MM.1S (cell line): ENCODE measurements around the gene DENND5B.

Source experiments
- DNase-seq: peaks from one replicate; pipeline ENCODE4 v3.0.0-alpha.2; 2015
- H2AFZ ChIP-seq: fragments of 300-600 bp; sonication (generic); 2 replicates; pipeline ENCODE4 v1.6.0; 2016; ENCODE audit warnings: antibody characterized with exemption, low read length
- H3F3A ChIP-seq: fragments of 300-600 bp; sonication (generic); 2 replicates; pipeline ENCODE4 v1.6.1; 2016; ENCODE audit warnings: mild to moderate bottlenecking, antibody characterized with exemption, low read length, moderate library complexity, mixed read lengths; ENCODE audit not compliant: insufficient read depth
- H3K27ac ChIP-seq: fragments of 300-600 bp; sonication (generic); 2 replicates; pipeline ENCODE4 v1.5.1; 2016; ENCODE audit warnings: mild to moderate bottlenecking, low read length
- H3K27me3 ChIP-seq: fragments of 300-600 bp; sonication (generic); replicated peaks from 2 replicates; pipeline ENCODE4 v1.6.0; 2016; ENCODE audit warnings: low read length; ENCODE audit not compliant: insufficient read depth
- H3K36me3 ChIP-seq: fragments of 300-600 bp; sonication (generic); replicated peaks from 2 replicates; pipeline ENCODE4 v1.6.1; 2016; ENCODE audit warnings: mild to moderate bottlenecking, low read length, mixed read lengths; ENCODE audit not compliant: insufficient read depth
- H3K4me1 ChIP-seq: fragments of 300-600 bp; sonication (generic); 2 replicates; pipeline ENCODE4 v1.6.1; 2016; ENCODE audit warnings: low read length, mixed read lengths
- H3K4me2 ChIP-seq: fragments of 300-600 bp; sonication (generic); 2 replicates; pipeline ENCODE4 v1.6.0; 2016; ENCODE audit warnings: low read depth, low read length
- H3K4me3 ChIP-seq: fragments of 300-600 bp; sonication (generic); 2 replicates; pipeline ENCODE4 v1.5.1; 2016; ENCODE audit warnings: low read length, mixed read lengths
- H3K79me2 ChIP-seq: fragments of 300-600 bp; sonication (generic); 2 replicates; pipeline ENCODE4 v1.6.1; 2016; ENCODE audit warnings: mixed run types, low read length, mixed read lengths
- H3K9ac ChIP-seq: fragments of 300-600 bp; sonication (generic); 2 replicates; pipeline ENCODE4 v1.6.1; 2016; ENCODE audit warnings: low read length, mixed read lengths
- H3K9me2 ChIP-seq: fragments of 300-600 bp; sonication (generic); replicated peaks from 2 replicates; pipeline ENCODE4 v1.6.1; 2016; ENCODE audit warnings: mild to moderate bottlenecking, low read length, mixed read lengths; ENCODE audit not compliant: insufficient read depth
- H3K9me3 ChIP-seq: fragments of 300-600 bp; sonication (generic); replicated peaks from 2 replicates; pipeline ENCODE4 v1.6.1; 2016; ENCODE audit warnings: mild to moderate bottlenecking, low read length, mixed read lengths; ENCODE audit not compliant: insufficient read depth
- H4K20me1 ChIP-seq: fragments of 300-600 bp; sonication (generic); 2 replicates; pipeline ENCODE4 v1.6.1; 2016; ENCODE audit warnings: mild to moderate bottlenecking, low read length, moderate library complexity, mixed read lengths; ENCODE audit not compliant: insufficient read depth
- CTCF ChIP-seq: fragments of 300-600 bp; sonication (generic); IDR thresholded peaks from 2 replicates; pipeline ENCODE4 v1.5.1; 2016; ENCODE audit warnings: antibody characterized with exemption, low read length, mixed read lengths
- EZH2 ChIP-seq: fragments of 300-600 bp; sonication (generic); optimal IDR thresholded peaks from 2 replicates; pipeline ENCODE3; 2017; ENCODE audit warnings: low read depth, mild to moderate bottlenecking, antibody characterized with exemption, low read length, mixed read lengths
- EZH2phosphoT487 ChIP-seq: fragments of 300-600 bp; sonication (generic); IDR thresholded peaks from 2 replicates; pipeline ENCODE4 v1.6.1; 2018; ENCODE audit warnings: antibody characterized with exemption, low read length

Gene DENND5B

GRCh38 chr12:31568498-31568897 is 22.4 kb downstream of the DENND5B start:
- Histone ChIP-seq H3K4me1 (peaks cover 17% of the 10 kb centered on the region), H3K9ac (no peak overlapping the region), H3K27me3 (no peaks in the 10 kb centered on the region), H4K20me1 (no peaks in the 10 kb centered on the region), H3K9me2 (no peaks in the 10 kb centered on the region), H2AFZ (no peak overlapping the region), H3K79me2 (peaks cover 81% of the 10 kb centered on the region), H3K9me3 (no peaks in the 10 kb centered on the region), H3K27ac (no peak overlapping the region), H3K36me3 (no peaks in the 10 kb centered on the region), H3K4me3 (no peak overlapping the region), H3K4me2 (no peak overlapping the region), H3F3A (no peaks in the 10 kb centered on the region)
- TF ChIP-seq EZH2 (no peak), EZH2phosphoT487 (no peak), CTCF (no peak)
- DNase-seq = no peak

- TF ChIP-seq CTCF = no peak
- TF ChIP-seq EZH2 = no peak
- no peak for TF ChIP-seq EZH2phosphoT487
- no peak overlapping the region for H3K4me2 ChIP-seq
- DNase-seq = no peak
- H3K4me1 ChIP-seq = peaks cover 6% of the 10 kb centered on the region; the same call in 1 of the 2 replicates
- no peaks in the 10 kb centered on the region for H3K27me3 ChIP-seq
- no peaks in the 10 kb centered on the region for H4K20me1 ChIP-seq
- no peak overlapping the region for H3K4me3 ChIP-seq
- H3K36me3 ChIP-seq = no peaks in the 10 kb centered on the region
- no peak overlapping the region for H2AFZ ChIP-seq
- no peak overlapping the region for H3K27ac ChIP-seq
- peaks cover 80% of the 10 kb centered on the region for H3K79me2 ChIP-seq
- no peaks in the 10 kb centered on the region for H3K9me3 ChIP-seq
- H3F3A ChIP-seq = no peaks in the 10 kb centered on the region
- H3K9ac ChIP-seq = no peak overlapping the region
- no peaks in the 10 kb centered on the region for H3K9me2 ChIP-seq
These were observed 23.9 kb downstream of the DENND5B start for GRCh38 chr12:31567029-31567428.

- Histone ChIP-seq H3K36me3 (no peaks in the 10 kb centered on the region), H2AFZ (no peak overlapping the region), H3K4me3 (no peak overlapping the region), H3K4me2 (no peak overlapping the region), H3K4me1 (peaks cover 5% of the 10 kb centered on the region; the same call in 1 of the 2 replicates), H4K20me1 (no peaks in the 10 kb centered on the region), H3K9ac (no peak overlapping the region), H3K27me3 (no peaks in the 10 kb centered on the region), H3K9me2 (no peaks in the 10 kb centered on the region), H3F3A (no peaks in the 10 kb centered on the region), H3K27ac (no peak overlapping the region), H3K79me2 (peaks cover 80% of the 10 kb centered on the region), H3K9me3 (no peaks in the 10 kb centered on the region)
- no peak for DNase-seq
- TF ChIP-seq CTCF (no peak), EZH2 (no peak), EZH2phosphoT487 (no peak)
These were observed 24.4 kb downstream of the DENND5B start for GRCh38 chr12:31566547-31566946.
